ENCODE measurements around the gene SERPINB4. TPM values are rescaled to one million over a fixed set of nuclear protein-coding genes. Genes with fewer than 3 reads are reported as not detected.
"Not testable (repeated sequence)": the region's sequence is repeated elsewhere in the genome, so short reads cannot be mapped to it uniquely, and the experiment has no call there.

SERPINB4 gene
- total RNA-seq (not detected), polyA plus RNA-seq (under 1 TPM in 1 of 2 donors, not detected in 1; 0.08 TPM)
- long read RNA-seq, donor 1 = 0 reads
- long read RNA-seq, donor 2 = 0 reads

DNA sequence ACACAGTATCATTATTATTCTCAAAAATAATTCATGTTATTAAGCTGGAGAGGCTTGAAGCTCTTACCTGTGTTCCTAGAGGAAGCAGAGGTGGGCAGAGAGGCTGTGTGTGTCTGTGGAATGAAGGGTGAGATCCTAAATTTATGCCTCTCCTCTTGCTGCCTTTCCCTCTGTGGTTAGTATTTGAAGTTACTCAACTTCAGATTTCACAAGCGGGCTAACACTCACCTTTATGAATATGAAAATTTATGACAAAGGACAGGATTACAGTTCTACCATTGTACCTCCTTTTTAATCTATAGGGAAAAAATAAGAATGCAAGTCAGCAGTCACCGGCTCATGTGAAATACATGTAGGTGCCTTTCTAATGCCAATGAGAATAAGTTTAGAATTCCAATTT is at the start of gene SERPINB4:
SERPINB4 (minus strand) TSS at position 115 of the 400 bp plus-strand sequence. CDS start 679 bp downstream, outside the sequence.
- H3K27me3 ChIP-seq (ENCODE audit: control insufficient read depth in 1 of 2, insufficient read depth in 2 of 2, low read length in 1 of 2); DNase-seq; ATAC-seq (ENCODE audit: low FRiP score); H3K4me3 ChIP-seq (ENCODE audit: low read length in 2 of 2); intact Hi-C loops (cut with DNase I); H3K36me3 ChIP-seq (ENCODE audit: control insufficient read depth in 1 of 2, insufficient read depth in 2 of 2, low read length in 1 of 2); H3K4me1 ChIP-seq (ENCODE audit: control insufficient read depth in 1 of 2, insufficient read depth in 2 of 2, low read length in 2 of 2); H3K9me3 ChIP-seq (ENCODE audit: control insufficient read depth, low read length); H3K27ac ChIP-seq (ENCODE audit: low read depth in 1 of 2, low read length in 2 of 2): not testable (repeated sequence)
- 75 to 77% methylated on average over 1 of the region's 2 CpGs for WGBS, 2 donors

- DNase-seq = no peak
- 58 to 63% methylated on average over 2 of the region's 2 CpGs for WGBS, 2 donors
- Histone ChIP-seq H3K27me3 (ENCODE audit: control insufficient read depth in 1 of 2, insufficient read depth in 2 of 2, low read length in 1 of 2) (no peaks in the 10 kb centered on the region), H3K36me3 (ENCODE audit: control insufficient read depth in 1 of 2, insufficient read depth in 2 of 2, low read length in 1 of 2) (no peaks in the 10 kb centered on the region), H3K4me3 (ENCODE audit: low read length in 2 of 2) (no peak overlapping the region), H3K27ac (ENCODE audit: low read depth in 1 of 2, low read length in 2 of 2) (no peak overlapping the region), H3K4me1 (ENCODE audit: control insufficient read depth in 1 of 2, insufficient read depth in 2 of 2, low read length in 2 of 2) (no peaks in the 10 kb centered on the region), H3K9me3 (ENCODE audit: control insufficient read depth, low read length) (no peaks in the 10 kb centered on the region)
- intact Hi-C loops (cut with DNase I) = no loop called here
- ATAC-seq (ENCODE audit: low FRiP score) = no peak
Observed at GRCh38 chr18:63689064-63689463, 45.0 kb upstream of the SERPINB4 start.

DNA sequence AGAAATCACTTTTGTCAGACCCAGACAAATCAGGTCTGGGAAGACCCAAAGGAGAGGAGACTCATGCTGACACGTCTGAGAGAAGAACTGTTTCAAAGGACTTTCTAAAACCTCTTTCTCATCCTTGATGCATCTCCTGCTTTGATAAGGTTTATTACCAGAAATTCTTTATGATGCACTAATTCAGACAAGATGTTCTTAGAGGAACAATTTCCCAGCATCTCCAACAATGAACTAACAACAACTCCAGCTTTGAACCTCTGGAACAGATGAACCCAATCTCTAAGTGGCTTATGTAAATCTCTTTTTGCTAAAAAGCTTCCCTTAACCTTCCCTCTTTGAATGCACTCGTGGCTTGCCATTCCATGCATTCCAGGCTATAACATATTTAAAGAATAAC is 42.8 kb upstream of the SERPINB4 start:
- Histone ChIP-seq H3K4me1 (ENCODE audit: control insufficient read depth in 1 of 2, insufficient read depth in 2 of 2, low read length in 2 of 2) (no peaks in the 10 kb centered on the region), H3K27me3 (ENCODE audit: control insufficient read depth in 1 of 2, insufficient read depth in 2 of 2, low read length in 1 of 2) (no peaks in the 10 kb centered on the region), H3K27ac (ENCODE audit: low read depth in 1 of 2, low read length in 2 of 2) (no peak overlapping the region), H3K9me3 (ENCODE audit: control insufficient read depth, low read length) (no peaks in the 10 kb centered on the region), H3K36me3 (ENCODE audit: control insufficient read depth in 1 of 2, insufficient read depth in 2 of 2, low read length in 1 of 2) (no peaks in the 10 kb centered on the region), H3K4me3 (ENCODE audit: low read length in 2 of 2) (no peak overlapping the region)
- DNase-seq = no peak
- WGBS, 2 donors = 37 to 40% methylated on average over 2 of the region's 2 CpGs
- no peak for ATAC-seq (ENCODE audit: low FRiP score)
- intact Hi-C loops (cut with DNase I) = no loop called here

DNA sequence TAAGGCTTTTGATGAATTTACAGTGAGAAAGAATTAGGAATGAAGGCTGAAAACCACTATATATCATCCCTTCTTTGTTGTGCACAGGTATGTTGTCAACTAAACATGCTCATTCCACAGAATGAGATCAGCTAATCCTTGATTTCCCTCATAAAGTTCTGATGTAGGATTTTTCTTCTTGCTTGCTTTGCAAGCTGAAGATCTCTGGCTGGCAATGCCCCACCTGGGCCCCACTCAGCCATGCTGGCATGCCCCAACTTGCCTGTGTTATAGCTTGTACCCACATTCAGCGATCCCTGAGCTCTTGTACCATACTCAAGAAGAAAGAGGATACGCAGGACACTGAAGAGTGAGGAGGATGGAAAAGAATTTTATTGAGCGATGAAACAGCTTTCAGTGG is 40.7 kb upstream of the SERPINB4 start:
- Histone ChIP-seq H3K9me3 (ENCODE audit: control insufficient read depth, low read length) (no peaks in the 10 kb centered on the region), H3K4me1 (ENCODE audit: control insufficient read depth in 1 of 2, insufficient read depth in 2 of 2, low read length in 2 of 2) (no peaks in the 10 kb centered on the region), H3K27me3 (ENCODE audit: control insufficient read depth in 1 of 2, insufficient read depth in 2 of 2, low read length in 1 of 2) (no peaks in the 10 kb centered on the region), H3K4me3 (ENCODE audit: low read length in 2 of 2) (no peak overlapping the region), H3K27ac (ENCODE audit: low read depth in 1 of 2, low read length in 2 of 2) (no peak overlapping the region), H3K36me3 (ENCODE audit: control insufficient read depth in 1 of 2, insufficient read depth in 2 of 2, low read length in 1 of 2) (no peaks in the 10 kb centered on the region)
- 96 to 97% methylated on average over 3 of the region's 3 CpGs for WGBS, 2 donors
- no peak for ATAC-seq (ENCODE audit: low FRiP score)
- intact Hi-C loops (cut with DNase I) = no loop called here
- no peak for DNase-seq

GRCh38 chr18:63683890-63684289 is 39.8 kb upstream of the SERPINB4 start:
- intact Hi-C loops (cut with DNase I) = no loop called here
- H3K27ac ChIP-seq (ENCODE audit: low read depth in 1 of 2, low read length in 2 of 2) = no peak overlapping the region
- DNase-seq (no peak), ATAC-seq (ENCODE audit: low FRiP score) (no peak)
- H3K36me3 ChIP-seq (ENCODE audit: control insufficient read depth in 1 of 2, insufficient read depth in 2 of 2, low read length in 1 of 2) = no peaks in the 10 kb centered on the region
- no peak overlapping the region for H3K4me3 ChIP-seq (ENCODE audit: low read length in 2 of 2)
- 60 to 65% methylated on average over 5 of the region's 5 CpGs for WGBS, 2 donors
- no peaks in the 10 kb centered on the region for H3K9me3 ChIP-seq (ENCODE audit: control insufficient read depth, low read length)
- no peaks in the 10 kb centered on the region for H3K27me3 ChIP-seq (ENCODE audit: control insufficient read depth in 1 of 2, insufficient read depth in 2 of 2, low read length in 1 of 2)
- H3K4me1 ChIP-seq (ENCODE audit: control insufficient read depth in 1 of 2, insufficient read depth in 2 of 2, low read length in 2 of 2) = no peaks in the 10 kb centered on the region

DNA sequence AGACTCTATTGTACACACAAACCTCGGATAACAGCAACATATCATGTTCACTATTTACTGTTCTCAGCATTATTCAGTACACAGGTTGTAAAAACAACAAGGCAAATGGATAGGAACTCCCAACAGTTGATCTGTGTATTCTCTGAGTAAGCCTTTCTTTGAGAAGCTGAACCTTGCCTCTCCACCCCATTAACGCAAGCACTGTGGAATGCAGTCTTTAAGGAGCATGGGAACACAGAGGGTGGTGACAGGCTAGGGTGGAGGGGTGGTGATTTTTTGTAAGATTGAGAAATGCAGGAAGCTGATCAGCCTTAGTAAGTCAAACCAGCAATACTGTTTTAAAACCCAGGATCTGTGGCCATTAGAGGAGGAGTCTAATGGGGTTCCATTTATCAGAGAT is 39.1 kb upstream of the SERPINB4 start:
- intact Hi-C loops (cut with DNase I) = no loop called here
- no peaks in the 10 kb centered on the region for H3K36me3 ChIP-seq (ENCODE audit: control insufficient read depth in 1 of 2, insufficient read depth in 2 of 2, low read length in 1 of 2)
- no peaks in the 10 kb centered on the region for H3K4me1 ChIP-seq (ENCODE audit: control insufficient read depth in 1 of 2, insufficient read depth in 2 of 2, low read length in 2 of 2)
- 7 to 11% methylated on average over 2 of the region's 2 CpGs for WGBS, 2 donors
- H3K27ac ChIP-seq (ENCODE audit: low read depth in 1 of 2, low read length in 2 of 2) = no peak overlapping the region
- ATAC-seq (ENCODE audit: low FRiP score) (no peak), DNase-seq (no peak)
- no peaks in the 10 kb centered on the region for H3K27me3 ChIP-seq (ENCODE audit: control insufficient read depth in 1 of 2, insufficient read depth in 2 of 2, low read length in 1 of 2)
- H3K4me3 ChIP-seq (ENCODE audit: low read length in 2 of 2) = no peak overlapping the region
- H3K9me3 ChIP-seq (ENCODE audit: control insufficient read depth, low read length) = no peaks in the 10 kb centered on the region

GRCh38 chr18:63681449-63682340 is 37.6 kb upstream of the SERPINB4 start:
- DNase-seq (no peak), ATAC-seq (ENCODE audit: low FRiP score) (no peak)
- Histone ChIP-seq H3K27ac (ENCODE audit: low read depth in 1 of 2, low read length in 2 of 2) (no peak overlapping the region), H3K9me3 (ENCODE audit: control insufficient read depth, low read length) (no peaks in the 10 kb centered on the region), H3K27me3 (ENCODE audit: control insufficient read depth in 1 of 2, insufficient read depth in 2 of 2, low read length in 1 of 2) (peaks cover 0 to 2% of the 10 kb centered on the region in 2 donors), H3K4me1 (ENCODE audit: control insufficient read depth in 1 of 2, insufficient read depth in 2 of 2, low read length in 2 of 2) (no peaks in the 10 kb centered on the region), H3K4me3 (ENCODE audit: low read length in 2 of 2) (no peak overlapping the region), H3K36me3 (ENCODE audit: control insufficient read depth in 1 of 2, insufficient read depth in 2 of 2, low read length in 1 of 2) (no peaks in the 10 kb centered on the region)
- intact Hi-C loops (cut with DNase I) = no loop called here
- 81 to 86% methylated on average over 2 of the region's 2 CpGs for WGBS, 2 donors

- no peak overlapping the region for H3K4me3 ChIP-seq (ENCODE audit: low read length in 2 of 2)
- intact Hi-C loops (cut with DNase I) = no loop called here
- H3K27ac ChIP-seq (ENCODE audit: low read depth in 1 of 2, low read length in 2 of 2) = no peak overlapping the region
- ATAC-seq (ENCODE audit: low FRiP score) = no peak
- H3K4me1 ChIP-seq (ENCODE audit: control insufficient read depth in 1 of 2, insufficient read depth in 2 of 2, low read length in 2 of 2) = no peaks in the 10 kb centered on the region
- WGBS, 2 donors = 70 to 74% methylated on average over 5 of the region's 5 CpGs
- H3K27me3 ChIP-seq (ENCODE audit: control insufficient read depth in 1 of 2, insufficient read depth in 2 of 2, low read length in 1 of 2) = peaks cover 0 to 2% of the 10 kb centered on the region in 2 donors
- DNase-seq = no peak
- H3K36me3 ChIP-seq (ENCODE audit: control insufficient read depth in 1 of 2, insufficient read depth in 2 of 2, low read length in 1 of 2) = no peaks in the 10 kb centered on the region
- H3K9me3 ChIP-seq (ENCODE audit: control insufficient read depth, low read length) = no peaks in the 10 kb centered on the region
Observed at GRCh38 chr18:63679820-63680606, 36.0 kb upstream of the SERPINB4 start.
